GM18526 (cell line): Measurements from ENCODE around the gene CHD5.

Experiments used
- POLR2A ChIP-seq: IDR thresholded peaks from 3 replicates; pipeline ENCODE4 v1.6.1; 2011; ENCODE audit not compliant: insufficient read length; ENCODE audit errors: extremely low read depth

CHD5 gene

GRCh38 chr1:6077919-6078318, 102.2 kb downstream of the CHD5 start:
- TF ChIP-seq POLR2A = no peak

- TF ChIP-seq POLR2A = no peak
Measured at GRCh38 chr1:6077506-6077905, 102.6 kb downstream of the CHD5 start.

GRCh38 chr1:6075748-6076147, 104.4 kb downstream of the CHD5 start:
- TF ChIP-seq POLR2A = no peak

GRCh38 chr1:6074192-6074901, 105.8 kb downstream of the CHD5 start:
- no peak for TF ChIP-seq POLR2A

GRCh38 chr1:6073480-6074053, 106.6 kb downstream of the CHD5 start:
- TF ChIP-seq POLR2A = no peak

GRCh38 chr1:6072774-6073479, 107.2 kb downstream of the CHD5 start:
- no peak for TF ChIP-seq POLR2A

GRCh38 chr1:6071219-6071618, 108.9 kb downstream of the CHD5 start:
- no peak for TF ChIP-seq POLR2A

GRCh38 chr1:6070450-6070974, 109.6 kb downstream of the CHD5 start:
- TF ChIP-seq POLR2A = no peak

GRCh38 chr1:6069573-6069972, 110.5 kb downstream of the CHD5 start:
- no peak for TF ChIP-seq POLR2A

GRCh38 chr1:6068932-6069331, 111.2 kb downstream of the CHD5 start:
- TF ChIP-seq POLR2A = no peak

GRCh38 chr1:6068073-6068472, 112.0 kb downstream of the CHD5 start:
- TF ChIP-seq POLR2A = no peak

- TF ChIP-seq POLR2A = no peak
Measured at GRCh38 chr1:6066680-6067079, 113.4 kb downstream of the CHD5 start.

- no peak for TF ChIP-seq POLR2A
Measured at GRCh38 chr1:6065093-6065858, 114.8 kb downstream of the CHD5 start.

- no peak for TF ChIP-seq POLR2A
Measured at GRCh38 chr1:6062670-6063069, 117.5 kb downstream of the CHD5 start.

- TF ChIP-seq POLR2A = no peak
Measured at GRCh38 chr1:6059866-6060265, 120.3 kb downstream of the CHD5 start.

GRCh38 chr1:6057170-6057845, 122.8 kb downstream of the CHD5 start:
- no peak for TF ChIP-seq POLR2A

- no peak for TF ChIP-seq POLR2A
Measured at GRCh38 chr1:6056572-6056948, 123.6 kb downstream of the CHD5 start.
